ENCODE measurements around the gene SLC27A1. TPM values are rescaled to one million over a fixed set of nuclear protein-coding genes. Genes with fewer than 3 reads are reported as not detected.

SLC27A1 gene
- total and polyA plus RNA-seq, 12 donors: 4.9 to 107 (median 56.0) TPM

DNA sequence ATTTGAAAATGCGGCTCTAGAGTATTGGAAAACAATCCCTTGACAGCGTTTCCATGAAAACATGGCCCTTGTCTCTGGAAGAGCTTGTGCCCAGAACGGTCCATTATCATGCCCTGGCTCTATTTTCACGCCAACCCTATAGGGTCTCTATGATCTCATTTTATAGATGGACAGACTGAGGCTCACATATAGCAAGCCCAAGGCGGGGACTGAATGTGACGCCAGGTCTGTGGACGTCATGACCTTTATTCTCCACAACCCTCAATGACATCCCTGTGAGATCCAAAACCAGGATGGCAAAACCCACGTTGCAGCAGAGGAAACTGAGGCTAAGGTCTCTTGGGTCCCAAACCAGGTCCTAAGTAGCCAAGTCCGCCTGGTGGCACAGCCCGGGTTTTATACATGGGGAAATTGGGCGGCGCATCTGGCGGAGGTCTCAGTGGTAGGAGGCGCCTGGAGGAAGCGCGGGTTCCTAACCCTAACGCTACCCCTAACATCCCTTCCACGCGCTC lies 84.7 kb downstream of the SLC27A1 start:
- intact Hi-C loops (cut with DNase I): no loop called here
- Histone ChIP-seq H3K4me1 (replicated peaks in 1 of 2) (peaks cover 13 to 40% of the 10 kb centered on the region in 2 donors), H3K27me3 (no peaks in the 10 kb centered on the region), H3K36me3 (replicated peaks in 1 of 2) (peaks cover 0 to 16% of the 10 kb centered on the region in 2 donors), H3K27ac (peak overlapping the region in 4 of 5 donors; percentile 25 to 93 (median 62)), H3K9me3 (replicated peaks in 1 of 3) (no peaks in the 10 kb centered on the region), H3K4me3 (peak overlapping the region in 2 of 4 donors; percentile 77 to 99)
- WGBS, 4 donors: 10 to 35% (median 17%) methylated on average over 7 to 19 of the region's 19 CpGs
- DNase-seq: no peak
- TF ChIP-seq CTCF (IDR thresholded peaks at IDR 0.05): peak in 2 of 6 experiments; percentile 8 to 20
- no peak for TF ChIP-seq POLR2A (IDR thresholded peaks at IDR 0.05)

- intact Hi-C loops (cut with DNase I): no loop called here
- 0 to 1% (median 0%) methylated on average over 22 to 64 of the region's 64 CpGs; no CpG with 5 or more reads in 1 of the 4 donors for WGBS, 4 donors
- TF ChIP-seq POLR2A (IDR thresholded peaks at IDR 0.05): peak; percentile 10 to 36
- TF ChIP-seq CTCF (IDR thresholded peaks at IDR 0.05): no peak
These were observed 85.2 kb downstream of the SLC27A1 start, which contains the start of gene COLGALT1 for GRCh38 chr19:17555480-17555928. TSS of gene COLGALT1 (plus strand) at chr19:17555649. CDS start at chr19:17555714, 65 bp downstream.

More at GRCh38 chr19:17555480-17555928, 85.2 kb downstream of the SLC27A1 start, which contains the start of gene COLGALT1:
- peak within 1 kb of the TSS; percentile 54 to 93 (median 74) for H3K27ac ChIP-seq
- H3K27me3 ChIP-seq: no peaks in the 10 kb centered on the region
- H3K4me3 ChIP-seq: peak within 1 kb of the TSS; percentile 77 to 99 (median 87)
- H3K9me3 ChIP-seq (replicated peaks in 1 of 3): no peaks in the 10 kb centered on the region
- peaks cover 0 to 21% of the 10 kb centered on the region in 2 donors for H3K36me3 ChIP-seq (replicated peaks in 1 of 2)
- H3K4me1 ChIP-seq (replicated peaks in 1 of 2): peaks cover 13 to 40% of the 10 kb centered on the region in 2 donors
- peak; percentile 97 to 100 (median 99) for DNase-seq

Other genes with a start within 250 kb of the SLC27A1 start
- gene OCEL1, start 244.3 kb upstream of the SLC27A1 start, total RNA-seq: 10 to 100 TPM in 8 of 9 donors, 1 to 10 TPM in 1; 6.1 to 49.1 (median 33.6) TPM
- gene OCEL1, start 244.3 kb upstream of the SLC27A1 start, polyA plus RNA-seq: 10 to 100 TPM; 10.3 to 48.2 (median 27.0) TPM
- 100 to 1,000 TPM in 1 of 9 donors, 10 to 100 TPM in 8; 36.2 to 140 (median 57.0) TPM for gene NR2F6, start 224.6 kb upstream of the SLC27A1 start, total RNA-seq
- 10 to 100 TPM in 2 of 3 donors, 1 to 10 TPM in 1; 6.6 to 26.3 (median 22.6) TPM for gene NR2F6, start 224.6 kb upstream of the SLC27A1 start, polyA plus RNA-seq
- 10 to 100 TPM in 2 of 9 donors, 1 to 10 TPM in 7; 1.8 to 13.2 (median 4.1) TPM for gene USHBP1, start 205.8 kb upstream of the SLC27A1 start, total RNA-seq
- gene USHBP1, start 205.8 kb upstream of the SLC27A1 start, polyA plus RNA-seq: 10 to 100 TPM in 2 of 3 donors, under 1 TPM in 1; 0.71 to 23.6 (median 10.4) TPM
- 100 to 1,000 TPM in 2 of 9 donors, 10 to 100 TPM in 7; 68.5 to 162 (median 79.7) TPM for gene BABAM1, start 203.1 kb upstream of the SLC27A1 start, total RNA-seq
- 100 to 1,000 TPM in 2 of 3 donors, 10 to 100 TPM in 1; 71.1 to 116 (median 101) TPM for gene BABAM1, start 203.1 kb upstream of the SLC27A1 start, polyA plus RNA-seq
- gene ANKLE1, start 188.6 kb upstream of the SLC27A1 start, total RNA-seq: 1 to 10 TPM in 1 of 9 donors, under 1 TPM in 8; 0.17 to 1.8 (median 0.35) TPM
- gene ANKLE1, start 188.6 kb upstream of the SLC27A1 start, polyA plus RNA-seq: 1 to 10 TPM in 1 of 3 donors, under 1 TPM in 2; 0.11 to 1.7 (median 0.64) TPM
- 10 to 100 TPM; 13.6 to 60.0 (median 39.6) TPM for gene ABHD8, start 167.1 kb upstream of the SLC27A1 start, total RNA-seq
- gene ABHD8, start 167.1 kb upstream of the SLC27A1 start, polyA plus RNA-seq: 10 to 100 TPM in 2 of 3 donors, 1 to 10 TPM in 1; 2.3 to 33.1 (median 32.0) TPM
- gene MRPL34, start 164.7 kb upstream of the SLC27A1 start, total RNA-seq: 100 to 1,000 TPM in 8 of 9 donors, 10 to 100 TPM in 1; 95.8 to 358 (median 165) TPM
- gene MRPL34, start 164.7 kb upstream of the SLC27A1 start, polyA plus RNA-seq: 100 to 1,000 TPM; 101 to 144 (median 121) TPM
- gene DDA1, start 161.0 kb upstream of the SLC27A1 start, total RNA-seq: 10 to 100 TPM in 8 of 9 donors, 1 to 10 TPM in 1; 6.8 to 54.9 (median 36.0) TPM
- 10 to 100 TPM; 40.3 to 71.4 (median 50.4) TPM for gene DDA1, start 161.0 kb upstream of the SLC27A1 start, polyA plus RNA-seq
- 10 to 100 TPM in 8 of 9 donors, 1 to 10 TPM in 1; 4.8 to 78.0 (median 26.5) TPM for gene ANO8, start 135.7 kb upstream of the SLC27A1 start, total RNA-seq
- 10 to 100 TPM in 2 of 3 donors, 1 to 10 TPM in 1; 4.4 to 70.7 (median 33.0) TPM for gene ANO8, start 135.7 kb upstream of the SLC27A1 start, polyA plus RNA-seq
- 10 to 100 TPM; 11.8 to 50.4 (median 25.6) TPM for gene GTPBP3, start 133.0 kb upstream of the SLC27A1 start, total RNA-seq
- gene GTPBP3, start 133.0 kb upstream of the SLC27A1 start, polyA plus RNA-seq: 10 to 100 TPM in 2 of 3 donors, 1 to 10 TPM in 1; 5.5 to 36.8 (median 19.0) TPM
- gene PLVAP, start 93.2 kb upstream of the SLC27A1 start, total RNA-seq: 100 to 1,000 TPM in 3 of 9 donors, 10 to 100 TPM in 6; 27.9 to 140 (median 72.2) TPM
- gene PLVAP, start 93.2 kb upstream of the SLC27A1 start, polyA plus RNA-seq: 100 to 1,000 TPM in 2 of 3 donors, 10 to 100 TPM in 1; 40.9 to 381 (median 127) TPM
- 1 to 10 TPM in 6 of 9 donors, under 1 TPM in 1, not detected in 2; 0.49 to 5.6 (median 2.8) TPM for gene CCDC194, start 76.3 kb upstream of the SLC27A1 start, total RNA-seq
- gene CCDC194, start 76.3 kb upstream of the SLC27A1 start, polyA plus RNA-seq: 1 to 10 TPM; 1.1 to 3.0 (median 1.3) TPM
- 100 to 1,000 TPM; 146 to 940 (median 704) TPM for gene BST2, start 64.9 kb upstream of the SLC27A1 start, total RNA-seq
- 100 to 1,000 TPM; 159 to 304 (median 271) TPM for gene BST2, start 64.9 kb upstream of the SLC27A1 start, polyA plus RNA-seq
- gene MVB12A, start 50.5 kb upstream of the SLC27A1 start, total RNA-seq: 100 to 1,000 TPM in 5 of 9 donors, 10 to 100 TPM in 4; 53.3 to 162 (median 104) TPM
- gene MVB12A, start 50.5 kb upstream of the SLC27A1 start, polyA plus RNA-seq: 100 to 1,000 TPM in 2 of 3 donors, 10 to 100 TPM in 1; 17.4 to 142 (median 132) TPM
- gene TMEM221, start 21.9 kb upstream of the SLC27A1 start, total RNA-seq: 1 to 10 TPM in 7 of 9 donors, under 1 TPM in 2; 0.22 to 8.7 (median 5.4) TPM
- 1 to 10 TPM in 2 of 3 donors, under 1 TPM in 1; 0.77 to 2.8 (median 1.9) TPM for gene TMEM221, start 21.9 kb upstream of the SLC27A1 start, polyA plus RNA-seq
- 1 to 10 TPM in 2 of 9 donors, under 1 TPM in 3, not detected in 4; 0.41 to 2.7 (median 0.92) TPM for gene NXNL1, start 9.6 kb upstream of the SLC27A1 start, total RNA-seq
- gene NXNL1, start 9.6 kb upstream of the SLC27A1 start, polyA plus RNA-seq: 1 to 10 TPM in 2 of 3 donors, not detected in 1; 2.6 to 4.8 TPM
- 100 to 1,000 TPM in 7 of 9 donors, 10 to 100 TPM in 2; 80.4 to 181 (median 125) TPM for gene PGLS, start 41.1 kb downstream of the SLC27A1 start, total RNA-seq
- 100 to 1,000 TPM in 2 of 3 donors, 10 to 100 TPM in 1; 36.1 to 200 (median 134) TPM for gene PGLS, start 41.1 kb downstream of the SLC27A1 start, polyA plus RNA-seq
- 10 to 100 TPM; 23.5 to 79.1 (median 59.3) TPM for gene COLGALT1, start 85.1 kb downstream of the SLC27A1 start, total RNA-seq
- 10 to 100 TPM; 30.7 to 81.0 (median 39.8) TPM for gene COLGALT1, start 85.1 kb downstream of the SLC27A1 start, polyA plus RNA-seq
- 1 to 10 TPM in 7 of 9 donors, under 1 TPM in 2; 0.57 to 5.3 (median 1.6) TPM for gene UNC13A, start 217.8 kb downstream of the SLC27A1 start, total RNA-seq
- gene UNC13A, start 217.8 kb downstream of the SLC27A1 start, polyA plus RNA-seq: 1 to 10 TPM; 1.5 to 9.7 (median 5.1) TPM
- gene MAP1S, start 249.0 kb downstream of the SLC27A1 start, total RNA-seq: 10 to 100 TPM in 8 of 9 donors, 1 to 10 TPM in 1; 7.7 to 97.2 (median 45.2) TPM
- 10 to 100 TPM in 2 of 3 donors, 1 to 10 TPM in 1; 6.6 to 66.1 (median 43.4) TPM for gene MAP1S, start 249.0 kb downstream of the SLC27A1 start, polyA plus RNA-seq